Stimulated activated naive CD8-positive, alpha-beta T cell treated with anti-CD3 and anti-CD28 coated beads, Interleukin-15, Interleukin-2, amounts not matched to agents 100 ng/mL and 50 ng/mL, for 24 hours (primary cell): ENCODE results near the gene ONECUT3.
"Not testable (repeated sequence)": the region's sequence is repeated elsewhere in the genome, so short reads cannot be mapped to it uniquely, and the experiment has no call there.

Experiments used
- H3K27ac Mint-ChIP-seq: one replicate; pipeline ENCODE4 v1.8.0; 2021; ENCODE audit warnings: mild to moderate bottlenecking, mixed read lengths
- H3K27me3 Mint-ChIP-seq: one replicate; pipeline ENCODE4 v1.8.0; 2021; ENCODE audit warnings: mixed read lengths
- H3K36me3 Mint-ChIP-seq: one replicate; pipeline ENCODE4 v1.8.0; 2021; ENCODE audit warnings: low read depth, mixed read lengths
- H3K4me1 Mint-ChIP-seq: one replicate; pipeline ENCODE4 v1.8.0; 2021; ENCODE audit warnings: low read depth, mixed read lengths
- H3K4me3 Mint-ChIP-seq: one replicate; pipeline ENCODE4 v1.8.0; 2021; ENCODE audit warnings: mild to moderate bottlenecking, mixed read lengths
- H3K9me3 Mint-ChIP-seq: one replicate; pipeline ENCODE4 v1.8.0; 2021; ENCODE audit warnings: mixed read lengths

Gene ONECUT3

DNA sequence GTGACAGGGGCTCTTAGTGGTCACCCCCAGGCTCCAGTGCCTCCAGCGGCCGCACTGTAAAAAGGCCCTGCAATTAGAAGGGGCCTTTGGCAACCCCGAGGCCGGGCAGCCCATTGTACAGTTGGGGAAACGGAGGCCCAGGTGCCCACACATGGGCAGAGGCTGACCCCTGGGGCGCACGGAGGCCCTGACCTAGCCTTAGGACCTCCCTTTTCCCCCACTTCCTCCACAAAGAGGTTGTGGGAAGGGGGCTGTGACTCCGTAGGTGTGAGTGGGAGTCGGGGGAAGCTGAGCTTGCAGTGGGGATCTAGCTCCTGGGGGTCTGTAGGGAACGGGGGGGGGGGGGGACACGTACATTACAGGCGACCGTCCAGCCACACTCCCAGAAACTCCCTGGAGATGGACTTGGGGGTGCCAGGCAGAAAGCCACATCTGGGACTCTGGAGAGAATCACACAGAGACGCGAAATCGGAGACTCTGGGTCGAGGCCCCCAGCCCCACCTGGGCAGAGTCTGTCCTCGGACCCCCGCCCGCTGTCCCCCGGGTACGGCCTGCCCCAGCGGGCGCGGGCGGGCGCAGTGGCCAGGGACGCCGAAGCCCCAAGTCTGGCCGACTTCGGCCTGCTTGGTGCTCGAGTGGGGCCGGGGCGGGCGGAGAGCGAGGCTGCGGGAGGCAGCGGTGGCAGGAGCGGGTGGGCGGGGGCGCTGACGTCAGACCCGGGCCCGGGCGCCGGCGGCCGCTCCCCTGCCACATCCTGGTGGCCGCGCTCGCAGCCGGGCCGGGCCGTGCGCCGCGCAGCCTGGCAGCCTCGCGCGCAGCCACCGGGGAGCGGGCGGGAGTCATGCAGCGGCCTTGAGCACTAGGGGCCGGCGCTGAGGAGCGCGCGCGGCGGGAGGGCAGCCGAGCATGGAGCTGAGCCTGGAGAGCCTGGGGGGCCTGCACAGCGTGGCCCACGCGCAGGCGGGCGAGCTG lies at the start of gene ONECUT3:
Gene ONECUT3 (plus strand): TSS at position 750 of the 972 bp plus-strand sequence. CDS start 157 bp downstream, at position 907.
- Mint-ChIP-seq H3K27me3 (peaks cover 58% of the 10 kb centered on the region), H3K36me3 (no peaks in the 10 kb centered on the region), H3K4me3 (no peak within 1 kb of the TSS), H3K9me3 (no peaks in the 10 kb centered on the region), H3K27ac (no peak within 1 kb of the TSS), H3K4me1 (peaks cover 16% of the 10 kb centered on the region)

DNA sequence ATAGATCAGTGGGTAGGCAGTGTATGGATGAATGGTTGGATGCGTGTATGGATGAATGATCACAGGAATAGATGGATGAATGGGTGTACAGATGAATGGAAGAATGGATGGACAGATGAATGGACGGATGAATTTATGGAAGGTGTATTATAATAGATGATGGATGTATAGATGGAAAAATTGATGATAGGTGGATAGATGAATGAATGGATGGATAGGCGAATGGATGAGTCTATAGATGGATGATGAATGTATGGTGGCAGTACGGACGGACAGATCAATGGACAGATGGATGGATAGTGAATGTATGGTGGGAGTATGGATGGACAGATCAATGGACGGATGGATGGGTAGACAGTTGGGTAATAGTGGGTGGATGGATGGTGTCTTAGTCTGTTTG lies 49.0 kb upstream of the ONECUT3 start:
- Mint-ChIP-seq H3K27ac (no peak overlapping the region), H3K4me1 (peaks cover 6% of the 10 kb centered on the region), H3K27me3 (peaks cover 36% of the 10 kb centered on the region), H3K4me3 (no peak overlapping the region), H3K36me3 (peaks cover 5% of the 10 kb centered on the region), H3K9me3 (peaks cover 10% of the 10 kb centered on the region)

DNA sequence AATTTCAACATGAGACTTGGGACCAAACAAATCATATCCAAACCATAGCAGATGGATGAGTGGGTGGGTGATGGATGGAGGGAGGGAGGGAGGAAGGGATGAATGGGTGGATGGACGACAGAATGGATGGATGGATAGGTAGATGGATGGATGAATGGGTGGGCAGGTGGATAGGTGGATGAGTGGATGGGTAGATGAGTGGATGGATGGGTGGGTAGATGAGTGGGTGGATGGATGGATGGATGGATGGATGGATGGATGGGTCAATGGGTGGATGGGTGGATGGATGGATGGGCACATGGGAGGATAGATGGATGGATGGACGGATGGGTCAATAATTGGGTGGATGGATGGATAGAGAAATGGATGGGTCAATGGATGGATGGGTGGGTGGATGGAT lies 47.9 kb upstream of the ONECUT3 start:
- H3K4me3 Mint-ChIP-seq: no peak overlapping the region
- peaks cover 10% of the 10 kb centered on the region for H3K9me3 Mint-ChIP-seq
- peaks cover 6% of the 10 kb centered on the region for H3K4me1 Mint-ChIP-seq
- peaks cover 41% of the 10 kb centered on the region for H3K27me3 Mint-ChIP-seq
- peaks cover 5% of the 10 kb centered on the region for H3K36me3 Mint-ChIP-seq
- H3K27ac Mint-ChIP-seq: no peak overlapping the region

DNA sequence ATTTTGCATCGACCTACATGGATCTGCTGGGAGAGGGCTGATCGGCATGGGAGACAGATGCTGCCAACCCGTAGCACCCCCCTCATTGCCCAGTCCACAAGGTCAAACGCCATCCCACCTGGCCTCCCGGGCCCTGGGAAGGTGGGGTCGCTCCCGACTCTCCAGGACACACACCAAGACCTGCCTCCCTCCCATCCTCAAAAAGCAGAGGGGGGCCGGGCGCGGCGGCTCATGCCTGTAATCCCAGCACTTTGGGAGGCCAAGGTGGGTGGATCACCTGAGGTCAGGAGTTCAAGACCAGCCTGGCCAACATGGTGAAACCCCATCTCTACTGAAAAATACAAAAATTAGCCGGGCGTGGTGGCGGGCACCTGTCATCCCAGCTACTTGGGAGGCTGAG lies 46.7 kb upstream of the ONECUT3 start:
- not testable (repeated sequence) for H3K36me3 Mint-ChIP-seq, H3K4me1 Mint-ChIP-seq, H3K4me3 Mint-ChIP-seq, H3K27ac Mint-ChIP-seq
- Mint-ChIP-seq H3K9me3 (peaks cover 10% of the 10 kb centered on the region), H3K27me3 (peaks cover 31% of the 10 kb centered on the region)

DNA sequence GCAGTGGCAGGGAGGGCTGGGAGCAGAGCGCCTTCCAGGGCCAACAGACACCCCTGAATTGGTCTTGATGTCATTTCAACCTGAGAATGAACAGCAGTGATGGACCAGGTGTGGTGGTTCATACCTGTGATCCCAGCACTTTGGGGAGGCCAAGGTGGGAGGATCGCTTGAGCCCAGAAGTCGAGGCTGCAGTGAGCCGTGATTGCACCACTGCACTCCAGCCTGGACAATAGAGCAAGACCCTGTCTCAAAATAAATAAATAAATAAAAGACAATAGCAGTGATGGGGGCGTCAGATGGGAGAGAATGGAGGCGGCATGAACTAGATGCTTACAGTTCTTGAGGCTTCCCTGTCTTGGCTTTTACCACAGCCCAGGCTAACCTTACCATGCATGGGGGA lies 46.1 kb upstream of the ONECUT3 start:
- Mint-ChIP-seq H3K9me3 (peaks cover 10% of the 10 kb centered on the region), H3K4me1 (no peaks in the 10 kb centered on the region)

DNA sequence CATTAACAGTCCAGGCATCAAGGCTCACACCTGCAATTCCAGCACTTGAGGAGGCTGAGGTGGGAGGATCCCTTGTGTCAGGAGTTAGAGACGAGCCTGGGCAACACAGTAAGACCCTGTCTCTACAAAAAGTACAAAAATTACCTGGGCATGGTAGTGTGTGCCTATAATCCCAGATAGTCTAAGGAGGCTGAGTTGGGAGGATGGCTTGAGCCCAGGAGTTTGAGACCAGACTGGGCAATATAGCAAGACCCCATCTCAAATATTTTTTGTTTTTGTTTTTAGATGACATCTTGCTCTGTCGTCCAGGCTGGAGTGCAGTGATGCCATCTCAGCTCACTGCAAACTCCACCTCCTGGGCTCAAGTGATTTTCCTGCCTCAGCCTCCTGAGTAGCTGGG lies 40.1 kb upstream of the ONECUT3 start:
- Mint-ChIP-seq H3K27me3 (peaks cover 35% of the 10 kb centered on the region), H3K27ac (no peak overlapping the region), H3K9me3 (no peaks in the 10 kb centered on the region), H3K36me3 (no peaks in the 10 kb centered on the region), H3K4me1 (no peaks in the 10 kb centered on the region), H3K4me3 (no peak overlapping the region)

More for the DNA sequence above, 46.1 kb upstream of the ONECUT3 start:
- H3K4me3 Mint-ChIP-seq: no peak overlapping the region
- H3K27ac Mint-ChIP-seq: no peak overlapping the region
- peaks cover 26% of the 10 kb centered on the region for H3K27me3 Mint-ChIP-seq
- H3K36me3 Mint-ChIP-seq: peaks cover 5% of the 10 kb centered on the region

DNA sequence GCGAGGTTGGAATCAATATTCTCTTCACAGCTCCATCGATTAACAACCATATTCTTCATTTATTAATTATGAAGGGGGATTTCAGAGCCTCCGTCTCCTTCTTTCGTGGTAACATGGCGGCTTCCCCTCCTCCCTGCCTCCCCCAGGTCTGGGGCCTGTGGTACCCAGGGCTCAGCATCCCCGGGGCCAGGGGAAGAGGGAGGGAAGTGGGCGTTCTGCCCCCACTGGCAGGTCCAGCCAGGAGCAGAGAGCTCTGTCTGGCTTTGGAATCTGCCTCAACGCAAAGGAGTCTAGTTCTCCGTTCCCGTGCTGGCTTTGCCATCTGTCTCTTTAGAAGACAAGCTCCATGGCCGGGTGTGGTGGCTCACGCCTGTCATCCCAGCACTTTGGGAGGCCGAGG lies 37.8 kb upstream of the ONECUT3 start:
- Mint-ChIP-seq H3K9me3 (no peaks in the 10 kb centered on the region), H3K27me3 (peaks cover 36% of the 10 kb centered on the region), H3K27ac (no peak overlapping the region), H3K4me1 (peaks cover 4% of the 10 kb centered on the region), H3K36me3 (no peaks in the 10 kb centered on the region), H3K4me3 (no peak overlapping the region)

DNA sequence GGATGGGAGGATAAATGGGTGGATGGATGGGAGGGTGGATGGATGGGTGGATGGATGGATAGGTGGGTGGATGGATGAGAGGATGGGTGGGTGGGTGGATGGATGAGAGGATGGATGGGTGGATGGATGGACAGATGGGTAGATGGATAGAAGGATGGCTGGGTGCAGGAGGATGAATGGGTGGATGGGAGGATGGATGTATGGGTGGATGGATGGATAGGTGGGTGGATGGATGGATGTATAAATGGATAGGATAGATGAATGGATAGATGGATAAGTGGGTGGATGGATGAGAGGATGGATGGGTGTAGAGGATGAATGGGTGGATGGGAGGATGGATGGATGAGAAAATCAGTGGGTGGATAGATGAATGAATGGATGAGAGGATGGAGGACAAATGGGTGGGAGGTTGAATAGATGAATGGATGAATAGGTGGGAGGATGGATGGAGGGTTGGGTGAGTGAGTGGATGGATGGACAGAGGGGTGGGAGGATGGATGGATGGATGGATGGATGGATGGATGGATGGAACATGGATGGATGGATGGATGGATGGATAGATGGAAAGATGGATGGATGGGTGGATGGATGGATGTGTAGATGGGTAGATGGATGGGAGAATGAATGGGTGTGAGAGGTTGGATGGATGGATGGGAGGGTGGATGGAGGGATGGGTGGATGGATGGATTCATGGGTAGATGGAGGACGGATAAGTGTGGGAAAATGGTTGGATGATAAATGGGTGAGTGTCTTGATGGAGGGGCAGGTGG lies 35.9 kb upstream of the ONECUT3 start:
- peaks cover 47% of the 10 kb centered on the region for H3K27me3 Mint-ChIP-seq
- no peaks in the 10 kb centered on the region for H3K9me3 Mint-ChIP-seq
- H3K36me3 Mint-ChIP-seq: no peaks in the 10 kb centered on the region
- peaks cover 4% of the 10 kb centered on the region for H3K4me1 Mint-ChIP-seq
- no peak overlapping the region for H3K4me3 Mint-ChIP-seq
- H3K27ac Mint-ChIP-seq: peak overlapping the region; percentile 4

DNA sequence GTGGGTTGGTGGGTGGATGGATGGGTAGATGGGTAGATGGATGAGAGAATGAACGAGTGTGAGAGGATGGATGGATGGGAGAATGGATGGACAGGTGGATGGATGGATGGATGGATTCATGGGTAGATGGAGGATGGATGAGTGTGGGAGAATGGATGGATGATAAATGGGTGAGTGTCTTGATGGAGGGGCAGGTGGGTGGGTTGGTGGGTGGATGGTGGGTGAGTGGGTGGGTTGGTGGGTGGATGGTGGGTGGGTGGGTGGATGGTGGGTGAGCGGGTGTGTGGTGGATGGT lies 35.4 kb upstream of the ONECUT3 start:
- peaks cover 4% of the 10 kb centered on the region for H3K4me1 Mint-ChIP-seq
- no peaks in the 10 kb centered on the region for H3K9me3 Mint-ChIP-seq
- no peaks in the 10 kb centered on the region for H3K36me3 Mint-ChIP-seq
- H3K4me3 Mint-ChIP-seq: no peak overlapping the region
- no peak overlapping the region for H3K27ac Mint-ChIP-seq
- peaks cover 52% of the 10 kb centered on the region for H3K27me3 Mint-ChIP-seq

DNA sequence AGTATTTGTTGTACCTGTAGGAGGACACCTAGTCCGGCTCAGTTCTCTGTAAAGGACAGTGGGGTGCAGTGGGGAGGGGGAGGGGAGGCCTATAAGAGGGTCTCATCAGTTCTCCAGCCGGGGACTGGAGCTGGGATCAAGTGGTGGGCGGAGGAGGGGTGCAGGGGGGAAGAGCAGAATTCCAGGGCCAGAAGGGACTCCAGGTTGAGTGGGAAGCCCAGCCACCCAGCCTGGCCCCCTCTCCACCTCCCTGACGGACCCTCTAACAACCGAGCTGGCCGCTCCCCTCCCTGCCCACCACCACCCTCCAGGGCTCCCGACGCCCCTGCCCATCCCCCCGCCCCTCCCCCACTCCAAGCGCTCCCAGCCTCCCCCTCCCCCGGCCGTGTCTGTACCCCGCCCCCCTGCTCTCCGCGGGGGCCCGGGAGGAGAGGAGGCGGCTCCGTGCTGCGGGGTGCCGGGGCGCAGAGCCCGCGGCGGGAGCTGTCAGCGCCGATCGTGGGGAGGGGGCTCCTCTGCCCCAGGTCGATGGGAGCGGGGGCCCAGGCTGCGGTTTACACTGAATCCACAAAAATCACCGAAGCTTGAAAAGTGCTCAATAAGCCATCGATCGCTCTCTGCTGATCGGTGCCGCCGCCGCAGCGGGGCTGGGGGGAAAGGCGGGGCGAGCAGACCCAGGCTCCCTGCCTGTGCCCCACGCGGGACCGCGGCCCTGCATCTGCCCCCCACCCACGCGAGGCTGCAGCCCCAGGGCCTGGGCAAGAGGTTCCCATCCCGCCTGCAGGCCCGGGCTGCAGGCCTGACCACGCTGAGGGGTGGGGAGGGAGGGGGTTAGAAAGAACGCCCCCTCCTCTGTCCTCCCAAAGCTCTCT lies 34.6 kb upstream of the ONECUT3 start:
- Mint-ChIP-seq H3K4me3 (no peak overlapping the region), H3K36me3 (no peaks in the 10 kb centered on the region), H3K27me3 (peaks cover 55% of the 10 kb centered on the region)

DNA sequence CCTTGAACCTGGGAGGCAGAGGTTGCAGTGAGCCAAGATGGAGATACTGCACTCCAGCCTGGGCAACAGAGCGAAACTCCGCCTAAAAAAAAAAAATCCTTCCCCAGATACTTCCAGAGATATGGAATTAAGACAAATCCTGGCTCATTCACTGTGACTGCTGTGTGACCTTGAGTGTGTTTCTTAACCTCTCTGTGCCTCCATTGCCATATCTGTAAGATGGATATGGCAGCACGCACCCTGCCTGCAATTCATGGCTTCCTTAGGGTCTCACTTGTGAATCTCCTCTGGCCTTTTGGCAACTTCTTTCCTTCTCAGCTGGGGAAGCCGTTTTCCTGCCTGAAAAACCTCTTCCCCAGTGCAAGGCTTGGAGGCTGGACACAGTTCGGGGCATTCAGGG lies 33.8 kb upstream of the ONECUT3 start:
- Mint-ChIP-seq H3K4me1 (peaks cover 4% of the 10 kb centered on the region), H3K4me3 (no peak overlapping the region), H3K9me3 (no peaks in the 10 kb centered on the region), H3K27me3 (peaks cover 57% of the 10 kb centered on the region), H3K36me3 (no peaks in the 10 kb centered on the region), H3K27ac (no peak overlapping the region)

More for the DNA sequence above, 34.6 kb upstream of the ONECUT3 start:
- H3K4me1 Mint-ChIP-seq: peaks cover 4% of the 10 kb centered on the region
- no peaks in the 10 kb centered on the region for H3K9me3 Mint-ChIP-seq
- H3K27ac Mint-ChIP-seq: no peak overlapping the region

DNA sequence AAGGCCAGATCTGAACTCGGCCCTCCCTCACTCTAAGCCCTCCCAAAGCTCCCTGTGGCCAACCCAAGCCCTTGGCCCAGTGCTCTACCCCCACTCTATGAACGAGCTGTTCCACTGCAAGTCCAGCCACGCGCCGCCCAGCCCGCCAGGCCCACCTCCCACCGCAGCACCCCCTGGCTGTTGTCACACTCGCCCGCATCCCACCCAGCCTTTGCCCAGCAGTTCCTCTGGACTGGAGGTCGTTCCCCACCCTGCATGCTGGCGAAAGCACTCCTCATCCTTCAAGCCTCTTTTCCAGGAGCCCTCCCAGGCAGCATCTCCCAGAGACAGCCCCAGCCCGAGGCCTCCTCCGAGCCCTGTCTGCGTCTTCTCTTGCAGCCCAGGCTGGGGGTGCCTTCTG lies 33.1 kb upstream of the ONECUT3 start:
- Mint-ChIP-seq H3K9me3 (no peaks in the 10 kb centered on the region), H3K4me1 (peaks cover 4% of the 10 kb centered on the region), H3K27me3 (peaks cover 64% of the 10 kb centered on the region), H3K4me3 (no peak overlapping the region), H3K27ac (no peak overlapping the region), H3K36me3 (no peaks in the 10 kb centered on the region)

DNA sequence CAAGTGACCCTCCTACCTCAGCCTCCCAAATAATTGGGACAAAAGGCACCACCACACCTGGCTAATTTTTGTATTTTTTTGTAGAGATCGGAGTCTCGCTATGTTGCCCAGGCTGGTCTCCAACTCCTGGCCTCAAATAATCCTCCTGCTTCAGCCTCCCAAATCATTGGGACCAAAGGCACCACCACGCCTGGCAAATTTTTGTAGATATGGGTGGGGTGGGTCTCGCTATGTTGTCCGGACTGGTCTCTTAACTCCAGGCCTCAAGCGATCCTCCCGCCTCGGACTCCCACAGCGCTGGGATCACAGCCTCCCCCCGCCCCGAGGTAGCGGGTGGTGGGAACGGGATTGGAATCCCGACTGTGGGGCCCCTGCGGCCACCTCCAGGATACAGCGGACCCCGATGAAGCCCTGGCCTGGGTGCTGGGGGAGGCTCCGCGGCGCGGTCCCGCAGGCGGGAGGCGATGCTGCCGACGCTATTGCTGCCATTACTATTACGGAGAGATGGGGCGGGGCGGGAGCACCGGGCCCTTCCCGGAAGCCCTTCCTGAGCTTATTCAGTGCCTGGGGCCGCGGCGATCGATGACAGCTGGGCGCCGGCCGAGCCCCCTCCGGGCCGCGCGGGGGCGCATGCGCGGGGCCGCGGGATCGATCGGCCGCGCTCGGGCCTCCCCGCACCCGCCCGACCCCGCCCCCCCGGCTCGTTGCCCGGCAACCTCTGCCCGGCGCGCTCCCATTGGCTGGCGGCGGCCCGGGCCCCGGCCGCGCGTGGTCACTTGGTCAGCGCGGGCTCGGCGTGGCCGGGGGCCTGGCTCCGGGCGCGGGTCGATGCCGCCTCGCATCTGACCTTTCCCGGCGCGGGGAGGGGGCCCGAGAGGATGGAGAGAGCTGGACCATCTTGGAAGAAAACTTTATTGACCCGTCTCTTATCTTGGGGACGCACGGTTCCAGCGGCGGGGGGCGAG lies 27.9 kb upstream of the ONECUT3 start:
- Mint-ChIP-seq H3K9me3 (no peaks in the 10 kb centered on the region), H3K27ac (no peak overlapping the region), H3K36me3 (no peaks in the 10 kb centered on the region), H3K4me3 (peak overlapping the region; percentile 45), H3K4me1 (peaks cover 3% of the 10 kb centered on the region), H3K27me3 (peaks cover 49% of the 10 kb centered on the region)
